K562 (cell line): Measurements from ENCODE around the gene L3MBTL1. TPM values are rescaled to one million over a fixed set of nuclear protein-coding genes. Genes with fewer than 3 reads are reported as not detected.

Experiments used
- ATF7 ChIP-seq: fragments of 450-650 bp; IDR thresholded peaks from 2 replicates; pipeline ENCODE4 v1.7.1; 2014; ENCODE audit warnings: mild to moderate bottlenecking, moderate library complexity
- BDP1 ChIP-seq: IDR thresholded peaks from 3 replicates; pipeline ENCODE4 v1.6.1; 2011; ENCODE audit not compliant: insufficient read length, insufficient read depth
- GABPB1 ChIP-seq: sonication (generic); formaldehyde crosslinking; IDR thresholded peaks from 2 replicates; pipeline ENCODE4 v1.8.0; 2022; ENCODE audit warnings: mild to moderate bottlenecking, missing genetic modification reagents
- NUFIP1 ChIP-seq: fragments of 450-650 bp; IDR thresholded peaks from 2 replicates; pipeline ENCODE4 v1.6.1; 2018; ENCODE audit not compliant: partially characterized antibody
- TCF3 ChIP-seq: sonication (generic); formaldehyde crosslinking; IDR thresholded peaks from 2 replicates; pipeline ENCODE4 v1.4.0; 2020; ENCODE audit warnings: mild to moderate bottlenecking, missing genetic modification reagents
- ZNF140 ChIP-seq: fragments of 250-450 bp; sonication (Bioruptor Pico); IDR thresholded peaks from 2 replicates; pipeline ENCODE4 v1.8.0; 2021; ENCODE audit warnings: moderate library complexity, mild to moderate bottlenecking, inconsistent platforms
- polyA plus RNA-seq, 8 experiments: library from polyadenylated mRNA; depleted of rRNA in 4 of 8; stranded (reverse) in 5 of 8; unstranded in 3 of 8; fragments of >200 nt; fragmentation: Nextera tagmentation in 2 of 8; fragmentation: Illumina TruSeq in 1 of 8; extraction: Ambion mirVana in 2 of 8; extraction: Trizol in 1 of 8; gene quantifications; 2 replicates each; pipeline versions ENCODE4 v1.2.1 to v1.2.3, GENCODE V29; 2011 to 2014; ENCODE audit warnings: inconsistent platforms in 1 of 8, missing spikeins in 1 of 8
- total RNA-seq, 7 experiments: library from RNA; depleted of rRNA in 6 of 7; stranded (reverse); fragments of >200 nt in 6 of 7; fragmentation: Illumina TruSeq in 2 of 7; extraction: Trizol in 2 of 7; gene quantifications; 2 replicates each; pipeline versions ENCODE4 v1.2.1 to v1.2.3, GENCODE V29; 2011 to 2021; ENCODE audit warnings: low replicate concordance in 1 of 7
- TF ChIP-seq, protein P1 (sequence below), 3 experiments: IDR thresholded peaks in 2 of 3; conservative IDR thresholded peaks in 1 of 3; 2 replicates each; pipeline ENCODE4 v1.5.1; 2011 to 2012; ENCODE audit warnings: low read length in 3 of 3, mild to moderate bottlenecking in 3 of 3, control low read depth in 2 of 3, improper control_type of control experiment in 1 of 3, inconsistent platforms in 1 of 3, low read depth in 1 of 3, mixed read lengths in 1 of 3, moderate library complexity in 1 of 3; ENCODE audit not compliant: insufficient read depth in 2 of 3
- TF ChIP-seq, protein P2 (sequence below): fragments of 250-450 bp; sonication (Bioruptor Pico); IDR thresholded peaks from 2 replicates; pipeline ENCODE4 v1.8.0; 2022; ENCODE audit warnings: moderate library complexity, mild to moderate bottlenecking, inconsistent platforms

The L3MBTL1 gene
- total and polyA plus RNA-seq, 9 of the 15 experiments (the other 6 are each of a cell fraction or from before 2014, with no cell fraction given) = 0.77 to 10.0 (median 4.4) TPM

DNA sequence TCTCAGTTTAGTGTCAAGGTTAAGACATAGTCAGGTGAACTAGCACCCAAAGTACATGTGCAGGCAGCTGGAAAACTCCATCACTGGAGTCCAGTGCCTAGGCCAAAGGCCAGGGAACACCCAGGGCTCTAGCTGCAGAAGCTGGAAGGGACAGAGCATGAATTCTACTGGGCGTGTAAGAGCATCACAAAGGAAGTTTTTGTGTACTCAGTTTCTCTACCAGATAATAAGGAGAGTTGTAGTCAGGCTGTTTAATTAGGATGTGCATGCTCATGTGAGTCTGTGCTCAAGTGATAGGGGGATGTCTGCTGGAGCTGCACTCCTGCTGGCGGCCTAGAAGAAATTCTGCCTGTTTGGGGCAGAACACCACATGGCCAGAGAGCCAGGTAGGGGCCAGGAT, 8.1 kb downstream of the L3MBTL1 start (continued):
- TF ChIP-seq, protein P1, sequence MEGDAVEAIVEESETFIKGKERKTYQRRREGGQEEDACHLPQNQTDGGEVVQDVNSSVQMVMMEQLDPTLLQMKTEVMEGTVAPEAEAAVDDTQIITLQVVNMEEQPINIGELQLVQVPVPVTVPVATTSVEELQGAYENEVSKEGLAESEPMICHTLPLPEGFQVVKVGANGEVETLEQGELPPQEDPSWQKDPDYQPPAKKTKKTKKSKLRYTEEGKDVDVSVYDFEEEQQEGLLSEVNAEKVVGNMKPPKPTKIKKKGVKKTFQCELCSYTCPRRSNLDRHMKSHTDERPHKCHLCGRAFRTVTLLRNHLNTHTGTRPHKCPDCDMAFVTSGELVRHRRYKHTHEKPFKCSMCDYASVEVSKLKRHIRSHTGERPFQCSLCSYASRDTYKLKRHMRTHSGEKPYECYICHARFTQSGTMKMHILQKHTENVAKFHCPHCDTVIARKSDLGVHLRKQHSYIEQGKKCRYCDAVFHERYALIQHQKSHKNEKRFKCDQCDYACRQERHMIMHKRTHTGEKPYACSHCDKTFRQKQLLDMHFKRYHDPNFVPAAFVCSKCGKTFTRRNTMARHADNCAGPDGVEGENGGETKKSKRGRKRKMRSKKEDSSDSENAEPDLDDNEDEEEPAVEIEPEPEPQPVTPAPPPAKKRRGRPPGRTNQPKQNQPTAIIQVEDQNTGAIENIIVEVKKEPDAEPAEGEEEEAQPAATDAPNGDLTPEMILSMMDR (IDR thresholded peaks at IDR 0.05 in 2 of 3, conservative IDR thresholded peaks at IDR 0.05 in 1 of 3; ENCODE audit: insufficient read depth in 2 of 3, low read depth in 1 of 3, low read length in 3 of 3) = 0 out of 6 replicates have a peak, but pooled peaks of 1 of the 3 experiments have one; percentile 3
- TF ChIP-seq, protein P2, sequence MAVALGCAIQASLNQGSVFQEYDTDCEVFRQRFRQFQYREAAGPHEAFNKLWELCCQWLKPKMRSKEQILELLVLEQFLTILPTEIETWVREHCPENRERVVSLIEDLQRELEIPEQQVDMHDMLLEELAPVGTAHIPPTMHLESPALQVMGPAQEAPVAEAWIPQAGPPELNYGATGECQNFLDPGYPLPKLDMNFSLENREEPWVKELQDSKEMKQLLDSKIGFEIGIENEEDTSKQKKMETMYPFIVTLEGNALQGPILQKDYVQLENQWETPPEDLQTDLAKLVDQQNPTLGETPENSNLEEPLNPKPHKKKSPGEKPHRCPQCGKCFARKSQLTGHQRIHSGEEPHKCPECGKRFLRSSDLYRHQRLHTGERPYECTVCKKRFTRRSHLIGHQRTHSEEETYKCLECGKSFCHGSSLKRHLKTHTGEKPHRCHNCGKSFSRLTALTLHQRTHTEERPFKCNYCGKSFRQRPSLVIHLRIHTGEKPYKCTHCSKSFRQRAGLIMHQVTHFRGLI (CRISPR knock-in tag) = no peak
- no peak for TF ChIP-seq ZNF140
- no peak for TF ChIP-seq ATF7
- TF ChIP-seq GABPB1 (CRISPR knock-in tag) = no peak
- no peak for TF ChIP-seq BDP1
- no peak for TF ChIP-seq NUFIP1
- TF ChIP-seq TCF3 (CRISPR knock-in tag) = peak; percentile 41
